ENCODE measurements around the gene SH3YL1.

The SH3YL1 gene

DNA sequence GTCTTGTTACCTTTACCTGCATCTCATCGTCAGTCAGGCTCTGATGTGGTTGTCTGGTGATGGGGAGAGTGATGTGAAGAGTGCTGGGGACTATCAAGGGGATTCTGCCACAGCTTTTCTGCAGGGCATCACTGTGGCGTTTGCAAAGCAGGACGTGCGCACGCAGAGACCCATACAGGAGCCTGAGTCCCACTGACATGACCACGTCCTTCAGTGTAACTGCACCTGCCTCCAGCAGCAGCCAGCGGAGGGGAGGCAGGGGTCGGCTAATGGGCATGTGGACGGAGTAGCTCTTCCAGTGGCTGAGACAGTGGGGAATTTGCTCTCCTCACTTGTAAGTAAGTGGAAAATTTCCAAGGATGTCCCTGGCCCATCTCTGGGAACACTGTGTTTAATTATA, 17.5 kb upstream of the SH3YL1 start:
- no peak for DNase-seq

GRCh38 chr2:280650-281110, 16.8 kb upstream of the SH3YL1 start:
- no peak for DNase-seq

DNA sequence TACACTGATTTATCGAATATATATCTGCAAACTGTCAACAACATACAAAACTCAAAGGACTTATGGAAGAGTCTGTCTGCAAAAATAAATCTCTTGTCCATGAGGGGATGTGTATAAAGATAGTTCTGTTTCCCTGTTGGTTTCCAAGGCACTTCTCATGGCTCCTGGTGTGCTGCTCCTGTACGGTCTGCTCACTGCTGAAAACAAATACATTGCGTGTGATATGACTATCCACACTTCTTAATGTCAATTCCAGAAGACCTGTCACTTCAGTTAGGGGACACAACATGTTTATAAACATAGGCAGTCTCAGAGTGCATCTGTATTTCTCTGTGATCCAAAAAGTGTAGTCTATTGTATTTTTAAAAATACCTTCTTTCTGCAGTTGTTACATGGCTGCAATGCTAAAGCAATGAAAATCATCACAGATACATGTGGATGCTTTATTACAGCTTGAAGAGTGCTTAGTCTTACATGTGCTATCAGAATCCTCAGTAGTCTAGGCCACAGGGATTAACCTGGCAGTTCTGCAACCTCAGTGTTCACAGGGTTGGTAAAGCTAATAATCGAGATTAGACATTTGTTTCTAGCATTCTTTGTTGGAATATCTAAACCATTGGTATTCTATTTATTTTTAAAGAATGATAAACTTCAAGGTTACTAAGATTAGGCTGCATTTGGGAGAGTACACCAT, 16.3 kb upstream of the SH3YL1 start:
- DNase-seq: no peak

- DNase-seq: no peak
These were observed 15.5 kb upstream of the SH3YL1 start for GRCh38 chr2:279366-279765.

DNA sequence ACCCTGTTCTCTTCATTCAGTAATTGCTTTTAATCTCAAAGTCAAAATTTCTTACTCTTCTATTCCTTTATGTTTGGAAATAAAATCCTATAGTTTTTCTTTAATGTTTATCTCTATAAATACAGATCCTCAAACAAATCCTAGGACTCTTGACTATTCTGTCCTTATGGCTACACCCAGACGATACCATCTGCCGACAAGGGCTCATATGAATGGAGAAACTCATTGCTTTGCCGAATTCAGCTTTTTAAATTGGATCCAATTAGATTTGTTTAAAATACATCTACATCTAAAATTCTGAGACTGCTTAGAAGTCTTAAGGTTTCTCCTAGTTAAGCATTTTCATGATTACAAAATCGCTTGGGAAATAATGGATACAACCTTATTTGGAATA, 15.1 kb upstream of the SH3YL1 start:
- DNase-seq: no peak

- DNase-seq: no peak
These were observed 14.6 kb upstream of the SH3YL1 start for GRCh38 chr2:278312-278926.

- no peak for DNase-seq
These were observed 11.6 kb upstream of the SH3YL1 start for GRCh38 chr2:275466-275865.

DNA sequence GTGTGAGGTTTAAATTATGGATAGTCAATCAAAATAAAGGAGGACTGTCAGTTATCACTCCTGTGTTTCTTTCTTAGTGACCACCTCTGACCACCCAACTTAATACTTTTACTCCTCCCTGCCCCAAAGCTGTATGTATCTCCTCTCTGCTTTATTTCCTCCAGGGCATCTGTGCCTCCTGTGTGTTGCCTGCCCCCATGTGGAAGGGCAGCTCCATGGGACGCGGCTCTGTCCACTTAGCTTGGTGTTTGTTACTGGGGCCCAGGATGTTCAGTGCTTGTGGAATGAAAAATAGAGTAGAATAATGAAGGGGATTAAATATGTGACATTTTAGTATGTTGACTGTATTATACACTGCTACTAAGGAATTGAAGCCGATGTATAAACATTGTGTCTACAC, 10.7 kb upstream of the SH3YL1 start:
- DNase-seq: no peak

DNA sequence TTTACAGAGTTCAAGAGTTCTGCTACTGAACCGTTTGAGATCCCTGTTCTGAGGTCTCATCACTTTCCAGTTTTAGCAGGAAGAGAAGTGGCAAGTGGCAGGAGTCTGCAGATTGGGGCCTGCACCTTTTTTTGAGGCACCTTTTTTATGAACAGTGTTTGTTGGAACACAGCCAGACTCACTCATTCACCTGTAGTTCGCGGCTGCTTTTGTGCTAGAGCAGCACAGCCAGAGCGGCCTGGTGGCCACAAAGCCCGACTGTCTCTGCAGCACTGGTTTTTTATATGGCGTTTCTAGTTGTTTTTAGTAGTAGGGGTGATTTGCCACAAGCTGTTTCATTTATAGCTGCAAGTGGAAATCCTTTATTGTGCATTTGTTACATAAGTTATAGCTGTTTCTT, 9.5 kb upstream of the SH3YL1 start:
- DNase-seq: no peak

- no peak for DNase-seq
These were observed 8.1 kb upstream of the SH3YL1 start for GRCh38 chr2:271917-272316.

DNA sequence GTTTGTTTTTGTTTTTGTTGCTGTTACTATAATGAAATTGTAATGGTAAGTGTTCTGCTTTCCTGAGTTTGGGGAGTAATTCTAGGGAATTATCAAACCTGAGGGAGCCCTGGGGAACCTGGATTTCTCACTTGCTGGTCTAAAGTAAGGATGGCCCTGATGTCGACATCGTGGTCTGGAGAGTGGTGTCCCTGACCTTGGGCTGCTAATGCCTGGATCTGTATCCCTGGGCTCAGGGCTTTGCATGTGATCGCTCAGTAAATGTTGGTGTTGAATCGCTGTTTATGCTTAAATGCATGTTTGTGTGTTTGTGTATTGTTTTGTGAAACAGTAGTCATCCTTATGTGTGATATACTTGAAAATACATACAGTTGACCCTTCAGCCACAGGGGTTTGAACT, 7.0 kb upstream of the SH3YL1 start:
- no peak for DNase-seq

- no peak for DNase-seq
These were observed 5.7 kb upstream of the SH3YL1 start for GRCh38 chr2:269356-270030.

GRCh38 chr2:268323-268722, 4.5 kb upstream of the SH3YL1 start:
- DNase-seq: no peak

DNA sequence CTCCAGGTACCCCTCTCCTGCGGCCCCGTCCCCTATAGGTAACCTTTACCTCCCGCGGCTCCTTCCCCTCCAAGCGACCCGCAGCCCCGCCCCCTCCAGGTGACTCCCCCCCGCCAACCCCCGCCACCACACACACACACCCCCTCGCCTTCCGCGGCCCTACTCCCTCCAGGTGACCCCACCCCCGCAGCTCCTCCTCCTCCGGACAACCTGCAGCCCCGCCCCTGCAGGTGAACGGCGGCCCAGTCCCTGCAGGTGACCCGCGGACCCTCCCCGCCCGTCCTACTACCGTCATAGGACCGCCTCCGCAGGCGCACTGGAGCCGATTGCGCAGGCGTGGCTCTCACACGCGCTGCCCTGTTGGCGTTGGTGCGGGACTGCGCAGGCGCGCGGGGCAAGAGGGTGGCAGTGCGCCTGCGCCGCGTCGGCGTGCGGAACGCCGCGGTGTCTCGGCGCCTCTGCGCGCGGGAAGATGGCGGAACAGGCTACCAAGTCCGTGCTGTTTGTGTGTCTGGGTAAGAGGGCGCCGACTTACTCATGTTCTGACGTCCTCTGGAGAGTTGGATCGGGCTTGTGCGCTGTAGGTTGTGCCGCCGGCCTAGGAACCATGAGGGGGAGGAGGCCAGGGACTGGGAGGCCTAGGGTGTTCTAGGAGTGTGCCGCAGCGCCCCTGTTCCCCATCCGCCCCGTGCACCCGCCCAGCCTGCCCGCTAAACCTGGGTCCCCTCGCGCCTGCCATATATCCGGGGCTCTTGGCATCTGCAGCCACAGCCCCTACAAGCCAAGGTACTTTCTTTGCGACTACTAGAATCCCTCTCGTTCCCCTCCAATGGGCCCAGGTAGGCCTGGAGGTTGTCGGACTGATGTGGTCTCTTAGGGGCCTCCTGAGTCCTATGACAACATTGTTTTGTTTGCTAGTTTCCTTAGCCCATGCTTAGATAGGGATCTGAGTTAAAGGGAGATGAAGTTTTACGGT, 949 bp upstream of the SH3YL1 start, which contains the start of gene ACP1:
TSS of gene ACP1 (plus strand) at position 455 of the 976 bp plus-strand sequence. CDS start at position 473, 18 bp downstream.
- DNase-seq: peak; percentile 93

DNA sequence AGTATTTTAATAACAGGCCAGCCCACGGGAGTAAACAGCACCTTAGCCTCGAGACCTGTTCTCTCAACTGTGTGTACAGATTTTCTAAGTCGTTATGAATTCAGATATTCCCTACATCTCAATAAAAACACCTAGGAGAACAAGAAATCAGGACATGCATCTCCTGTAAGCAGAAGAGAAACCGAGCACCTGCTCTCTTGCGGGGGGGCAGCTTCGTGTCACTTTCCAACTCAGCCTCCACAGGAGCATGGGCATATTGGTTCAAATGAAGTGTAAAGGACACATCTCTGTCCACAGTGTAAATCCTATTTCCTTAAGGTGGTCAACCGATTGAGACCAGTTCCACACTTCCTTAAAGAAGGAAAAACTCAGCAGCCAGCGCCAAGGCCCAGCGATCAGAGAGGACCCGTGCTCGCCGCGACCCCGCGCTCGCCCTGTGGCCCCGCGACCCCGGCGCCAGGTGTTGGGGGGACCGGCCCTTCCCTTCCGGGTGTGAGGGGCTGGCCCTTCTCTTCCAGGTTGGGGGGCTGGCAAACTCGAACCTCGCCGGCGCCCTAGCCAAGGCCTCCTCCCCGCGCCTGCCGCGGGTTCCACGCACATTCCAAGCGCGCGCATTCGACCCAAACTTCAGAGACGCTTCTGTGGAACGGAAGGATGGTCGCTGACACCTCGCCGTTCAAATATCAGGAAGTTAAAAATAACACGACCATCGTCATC, 652 bp downstream of the SH3YL1 start:
- no peak for DNase-seq

DNA sequence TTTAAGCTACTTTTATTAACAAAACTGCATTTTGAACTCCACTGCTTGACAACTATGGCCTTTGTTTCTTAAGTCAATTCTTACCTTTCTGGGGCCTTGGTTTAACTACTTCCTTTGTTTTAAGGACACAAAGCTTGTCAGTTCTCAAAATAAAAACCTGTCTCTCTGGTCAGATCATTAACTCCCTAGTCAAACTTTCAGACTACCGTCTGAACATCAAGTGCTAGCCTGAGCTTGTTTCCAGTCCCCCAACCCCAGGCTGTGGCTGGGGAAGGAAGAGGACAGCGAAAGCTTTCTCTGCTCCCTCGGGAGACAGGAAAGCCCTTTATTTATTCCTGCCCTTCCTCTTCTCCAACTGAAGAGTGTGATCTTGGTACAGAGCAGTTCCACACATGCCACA, 1.7 kb downstream of the SH3YL1 start:
- no peak for DNase-seq

- no peak for DNase-seq
These were observed 3.2 kb downstream of the SH3YL1 start for GRCh38 chr2:260507-261161.

DNA sequence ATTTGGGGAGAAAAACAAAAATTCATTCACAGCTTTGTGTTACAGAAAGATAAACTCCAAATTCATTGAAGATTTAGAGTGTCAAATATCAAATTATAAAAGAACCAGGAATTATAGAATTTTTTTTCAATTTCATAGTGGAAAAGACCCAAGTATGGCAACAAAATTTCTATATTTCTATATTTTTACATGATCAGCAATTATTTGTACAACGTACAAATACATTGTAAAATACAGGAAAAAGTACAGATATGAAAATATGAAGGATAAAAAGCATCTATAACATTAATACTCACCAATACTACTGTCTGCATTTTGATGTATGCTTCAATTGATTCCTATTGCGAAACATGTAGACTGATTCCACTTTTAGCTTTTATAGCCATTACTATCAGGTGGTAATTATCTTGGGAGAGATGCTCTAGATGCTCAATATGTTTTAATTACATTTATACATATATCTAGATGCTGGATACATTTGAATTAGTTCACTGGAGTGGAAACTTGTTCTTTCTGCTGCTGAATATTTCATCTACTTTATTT, 4.0 kb downstream of the SH3YL1 start:
- no peak for DNase-seq

DNA sequence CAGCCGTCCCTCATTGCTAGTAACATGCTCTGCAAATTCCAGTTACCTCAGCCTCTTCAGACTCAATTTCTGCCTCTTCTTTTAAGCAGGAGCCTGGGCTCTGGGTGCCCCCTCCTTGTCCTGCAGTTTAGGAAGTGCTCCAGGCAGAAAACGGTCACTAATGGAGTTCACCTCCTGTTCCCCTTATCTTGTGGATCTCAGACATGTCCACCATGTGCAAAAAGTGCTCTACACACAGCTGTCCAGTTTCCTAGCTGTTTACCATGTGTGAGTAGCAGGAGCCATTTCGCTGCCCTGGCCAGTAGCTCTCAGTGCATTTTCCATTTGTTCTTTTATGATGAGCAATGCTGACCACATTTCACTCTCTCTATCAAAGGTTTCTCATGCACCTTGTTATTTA, 4.9 kb downstream of the SH3YL1 start:
- DNase-seq: no peak

DNA sequence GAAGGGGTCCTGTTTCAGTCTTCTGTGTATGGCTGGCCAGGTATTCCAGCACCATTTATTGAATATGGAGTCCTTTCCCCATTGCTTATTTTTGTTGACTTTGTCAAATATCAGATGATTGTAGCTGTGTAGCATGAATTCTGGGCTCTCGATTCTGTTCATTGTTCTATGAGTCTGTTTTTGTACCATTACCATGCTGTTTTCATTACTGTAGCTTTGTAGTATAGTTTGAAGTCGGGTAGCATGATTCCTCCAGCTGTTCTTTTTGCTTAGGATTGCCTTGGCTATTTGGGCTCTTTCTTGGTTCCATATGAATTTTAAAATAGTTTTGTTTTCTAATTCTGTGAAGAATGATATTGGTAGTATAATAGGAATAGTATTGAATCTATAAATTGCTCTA, 6.0 kb downstream of the SH3YL1 start:
- DNase-seq: no peak

- DNase-seq: no peak
These were observed 6.4 kb downstream of the SH3YL1 start for GRCh38 chr2:257429-257828.
